H7 (cell line): ENCODE measurements around the gene CACNA1S. TPM values are rescaled to one million over a fixed set of nuclear protein-coding genes. Genes with fewer than 3 reads are reported as not detected.

Experiments
- DNase-seq: peaks from one replicate; pipeline ENCODE4 v3.0.0; 2012
- H3K27me3 ChIP-seq: 2 replicates; pipeline ENCODE4 v1.6.0; 2011; ENCODE audit warnings: mild to moderate bottlenecking, low read length; ENCODE audit not compliant: control insufficient read depth, insufficient read depth
- H3K36me3 ChIP-seq: replicated peaks from 2 replicates; pipeline ENCODE4 v1.5.1; 2011; ENCODE audit warnings: low read length; ENCODE audit not compliant: control insufficient read depth, insufficient read depth
- H3K4me3 ChIP-seq: 2 replicates; pipeline ENCODE4 v1.5.1; 2011; ENCODE audit warnings: low read depth, mild to moderate bottlenecking, control low read depth, low read length, moderate library complexity; ENCODE audit not compliant: insufficient read depth
- total RNA-seq: library from RNA; depleted of rRNA; stranded (reverse); fragments of >200 nt; shearing (Covaris generic); gene quantifications from 2 replicates; pipeline ENCODE4 v1.2.3, GENCODE V29; 2014; rRNA removed

CACNA1S gene
- not detected in 2 replicates for total RNA-seq

GRCh38 chr1:201112173-201112731 lies at the start of gene CACNA1S:
CACNA1S (minus strand) TSS chr1:201112426; CDS start chr1:201112339, 87 bp downstream.
- peaks cover 33% of the 10 kb centered on the region for H3K27me3 ChIP-seq
- H3K36me3 ChIP-seq, result no peaks in the 10 kb centered on the region
- H3K4me3 ChIP-seq, result no peak within 1 kb of the TSS
- DNase-seq, result no peak

GRCh38 chr1:201157949-201158348 lies 45.7 kb upstream of the CACNA1S start:
- DNase-seq, result no peak
- H3K4me3 ChIP-seq, result no peak overlapping the region
- H3K27me3 ChIP-seq, result no peaks in the 10 kb centered on the region; the same call in 1 of the 2 replicates

GRCh38 chr1:201156819-201157218 lies 44.6 kb upstream of the CACNA1S start:
- H3K4me3 ChIP-seq, result no peak overlapping the region
- H3K27me3 ChIP-seq, result no peaks in the 10 kb centered on the region; the same call in 1 of the 2 replicates
- DNase-seq, result no peak
- peaks cover 4% of the 10 kb centered on the region; the same call in 1 of the 2 replicates for H3K36me3 ChIP-seq

More at GRCh38 chr1:201157949-201158348, 45.7 kb upstream of the CACNA1S start:
- no peaks in the 10 kb centered on the region for H3K36me3 ChIP-seq

GRCh38 chr1:201156346-201156745 lies 44.1 kb upstream of the CACNA1S start:
- no peak overlapping the region for H3K4me3 ChIP-seq
- DNase-seq, result no peak

GRCh38 chr1:201155354-201155753 lies 43.1 kb upstream of the CACNA1S start:
- DNase-seq, result no peak
- H3K27me3 ChIP-seq, result no peaks in the 10 kb centered on the region; the same call in 1 of the 2 replicates
- H3K4me3 ChIP-seq, result no peak overlapping the region
- peaks cover 15% of the 10 kb centered on the region for H3K36me3 ChIP-seq

More at GRCh38 chr1:201156346-201156745, 44.1 kb upstream of the CACNA1S start:
- Histone ChIP-seq H3K36me3 (peaks cover 8% of the 10 kb centered on the region; the same call in 1 of the 2 replicates), H3K27me3 (no peaks in the 10 kb centered on the region; the same call in 1 of the 2 replicates)

- DNase-seq, result peak; percentile 96
- peak within 1 kb of the TSS; percentile 69 for H3K4me3 ChIP-seq
- peaks cover 23% of the 10 kb centered on the region for H3K36me3 ChIP-seq
- H3K27me3 ChIP-seq, result no peaks in the 10 kb centered on the region; the same call in 1 of the 2 replicates
Measured at GRCh38 chr1:201154389-201155165, 42.4 kb upstream of the CACNA1S start, which contains the start of gene TMEM9. TMEM9 (minus strand) TSS chr1:201154474; CDS start chr1:201153923, 551 bp downstream.

GRCh38 chr1:201153474-201154388 lies 41.5 kb upstream of the CACNA1S start:
- no peak for DNase-seq
- H3K36me3 ChIP-seq, result peaks cover 28% of the 10 kb centered on the region
- no peaks in the 10 kb centered on the region; the same call in 1 of the 2 replicates for H3K27me3 ChIP-seq
- H3K4me3 ChIP-seq, result peak overlapping the region; percentile 69

- no peak overlapping the region for H3K4me3 ChIP-seq
- no peaks in the 10 kb centered on the region for H3K27me3 ChIP-seq
- H3K36me3 ChIP-seq, result peaks cover 62% of the 10 kb centered on the region
- peak; percentile 62 for DNase-seq
Measured at GRCh38 chr1:201149400-201149799, 37.2 kb upstream of the CACNA1S start.

GRCh38 chr1:201147396-201148015 lies 35.3 kb upstream of the CACNA1S start:
- peaks cover 78% of the 10 kb centered on the region for H3K36me3 ChIP-seq
- no peak for DNase-seq

GRCh38 chr1:201146626-201147390 lies 34.6 kb upstream of the CACNA1S start:
- Histone ChIP-seq H3K27me3 (no peaks in the 10 kb centered on the region), H3K4me3 (no peak overlapping the region), H3K36me3 (peaks cover 83% of the 10 kb centered on the region)
- no peak for DNase-seq

More at GRCh38 chr1:201147396-201148015, 35.3 kb upstream of the CACNA1S start:
- H3K27me3 ChIP-seq, result no peaks in the 10 kb centered on the region
- H3K4me3 ChIP-seq, result no peak overlapping the region

- no peak for DNase-seq
- Histone ChIP-seq H3K4me3 (no peak overlapping the region), H3K27me3 (no peaks in the 10 kb centered on the region), H3K36me3 (peaks cover 83% of the 10 kb centered on the region)
Measured at GRCh38 chr1:201145816-201146215, 33.6 kb upstream of the CACNA1S start.

GRCh38 chr1:201145132-201145531 lies 32.9 kb upstream of the CACNA1S start:
- H3K27me3 ChIP-seq, result no peaks in the 10 kb centered on the region
- H3K4me3 ChIP-seq, result no peak overlapping the region
- H3K36me3 ChIP-seq, result peaks cover 80% of the 10 kb centered on the region
- DNase-seq, result no peak

- no peak overlapping the region for H3K4me3 ChIP-seq
- DNase-seq, result no peak
- H3K27me3 ChIP-seq, result no peaks in the 10 kb centered on the region
- H3K36me3 ChIP-seq, result peaks cover 80% of the 10 kb centered on the region
Measured at GRCh38 chr1:201144701-201145100, 32.5 kb upstream of the CACNA1S start.
